ENCODE measurements around the gene COG6.

COG6 gene

DNA sequence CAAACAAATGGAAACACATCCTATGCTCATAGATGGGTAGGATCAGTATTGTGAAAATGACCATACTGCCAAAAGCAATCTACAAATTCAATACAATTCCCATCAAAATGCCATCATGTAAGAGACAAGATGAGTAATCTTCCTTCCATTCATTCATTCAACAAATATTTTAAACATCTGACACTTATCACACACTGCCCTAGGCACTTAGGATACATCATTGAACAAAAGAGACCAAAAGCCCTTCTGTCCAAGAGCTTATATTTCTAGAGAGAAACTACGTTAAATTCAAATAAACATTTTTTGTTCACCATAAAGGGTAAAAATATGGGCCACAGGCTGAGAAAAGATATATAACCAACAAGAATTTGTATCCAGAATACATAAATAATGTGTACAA lies 32.0 kb upstream of the COG6 start:
- TF ChIP-seq CTCF (conservative IDR thresholded peaks at IDR 0.05; ENCODE audit: low read depth) = no peak
- no peak for DNase-seq (ENCODE audit: low spot score)
- CTCF ChIA-PET = interaction anchor here (0.6 kb wide), 1 partner anchor 271 kb away, joined by 3 read pairs; no protein-coding TSS in a partner anchor
- POLR2A ChIA-PET (ENCODE audit: low non-redundant PET) = no interaction called here
- H3K27ac ChIP-seq = no peak overlapping the region

- no peak for TF ChIP-seq CTCF (conservative IDR thresholded peaks at IDR 0.05; ENCODE audit: low read depth)
- ChIA-PET CTCF (interaction anchor here (1.2 kb wide), 1 partner anchor 22 kb away, joined by 3 read pairs; no protein-coding TSS in a partner anchor), POLR2A (ENCODE audit: low non-redundant PET) (no interaction called here)
- no peak for DNase-seq (ENCODE audit: low spot score)
- H3K27ac ChIP-seq = no peak overlapping the region
These were observed 24.2 kb upstream of the COG6 start for GRCh38 chr13:39631307-39631706.

GRCh38 chr13:39632994-39633393 lies 22.5 kb upstream of the COG6 start:
- POLR2A ChIA-PET (ENCODE audit: low non-redundant PET) = no interaction called here
- TF ChIP-seq CTCF (conservative IDR thresholded peaks at IDR 0.05; ENCODE audit: low read depth) = no peak
- no peak for DNase-seq (ENCODE audit: low spot score)
- H3K27ac ChIP-seq = no peak overlapping the region
- CTCF ChIA-PET = no interaction called here

- ChIA-PET CTCF (interaction anchor here (0.5 to 0.7 kb wide), 2 partner anchors 16 to 489 kb away, joined by 3 read pairs; no protein-coding TSS in a partner anchor), POLR2A (ENCODE audit: low non-redundant PET) (no interaction called here)
- TF ChIP-seq CTCF (conservative IDR thresholded peaks at IDR 0.05; ENCODE audit: low read depth) = no peak
- H3K27ac ChIP-seq = no peak overlapping the region
- DNase-seq (ENCODE audit: low spot score) = no peak
These were observed 19.9 kb upstream of the COG6 start for GRCh38 chr13:39635564-39635963.

GRCh38 chr13:39637890-39638289 lies 17.6 kb upstream of the COG6 start:
- ChIA-PET POLR2A (ENCODE audit: low non-redundant PET) (no interaction called here), CTCF (interaction anchor here (1.2 kb wide), 1 partner anchor 26 kb away, joined by 3 read pairs; no protein-coding TSS in a partner anchor)
- TF ChIP-seq CTCF (conservative IDR thresholded peaks at IDR 0.05; ENCODE audit: low read depth) = no peak

DNA sequence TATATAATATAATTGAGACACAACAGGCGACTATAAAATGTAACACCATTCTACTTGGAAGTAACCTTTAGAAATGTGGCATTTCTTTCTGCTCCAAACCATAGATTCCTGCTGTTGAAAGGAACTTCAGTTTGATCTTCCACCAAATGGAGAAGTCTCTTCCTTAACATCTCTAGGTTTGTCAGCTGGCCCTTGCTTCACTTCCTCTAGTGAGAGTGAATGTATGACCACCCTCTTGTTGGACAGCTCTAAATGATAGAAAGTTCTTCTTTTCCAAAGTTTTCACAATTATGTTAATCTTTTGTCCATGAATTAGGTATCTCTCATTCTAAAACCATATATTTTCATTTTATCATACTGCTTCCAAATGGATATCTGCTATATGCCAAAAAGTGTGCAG lies 13.8 kb upstream of the COG6 start:
- no peak overlapping the region for H3K27ac ChIP-seq
- DNase-seq (ENCODE audit: low spot score) = no peak
- TF ChIP-seq CTCF (conservative IDR thresholded peaks at IDR 0.05; ENCODE audit: low read depth) = no peak
- ChIA-PET CTCF (interaction anchor here (0.7 kb wide), 1 partner anchor 793 kb away, joined by 3 read pairs; no protein-coding TSS in a partner anchor), POLR2A (ENCODE audit: low non-redundant PET) (no interaction called here)

More at GRCh38 chr13:39637890-39638289, 17.6 kb upstream of the COG6 start:
- DNase-seq (ENCODE audit: low spot score) = no peak
- H3K27ac ChIP-seq = no peak overlapping the region
